GM18508 (cell line): ENCODE measurements around the gene VPS36.
"Not testable (repeated sequence)": the region's sequence is repeated elsewhere in the genome, so short reads cannot be mapped to it uniquely, and the experiment has no call there.

ENCODE experiments used
- ATAC-seq: cut with Tn5 transposase; IDR thresholded peaks from one replicate; pipeline ENCODE4 v1.9.1; 2021; ENCODE audit warnings: moderate number of reproducible peaks; ENCODE audit not compliant: insufficient read depth, unreplicated experiment

Gene VPS36, protein sequence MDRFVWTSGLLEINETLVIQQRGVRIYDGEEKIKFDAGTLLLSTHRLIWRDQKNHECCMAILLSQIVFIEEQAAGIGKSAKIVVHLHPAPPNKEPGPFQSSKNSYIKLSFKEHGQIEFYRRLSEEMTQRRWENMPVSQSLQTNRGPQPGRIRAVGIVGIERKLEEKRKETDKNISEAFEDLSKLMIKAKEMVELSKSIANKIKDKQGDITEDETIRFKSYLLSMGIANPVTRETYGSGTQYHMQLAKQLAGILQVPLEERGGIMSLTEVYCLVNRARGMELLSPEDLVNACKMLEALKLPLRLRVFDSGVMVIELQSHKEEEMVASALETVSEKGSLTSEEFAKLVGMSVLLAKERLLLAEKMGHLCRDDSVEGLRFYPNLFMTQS

DNA sequence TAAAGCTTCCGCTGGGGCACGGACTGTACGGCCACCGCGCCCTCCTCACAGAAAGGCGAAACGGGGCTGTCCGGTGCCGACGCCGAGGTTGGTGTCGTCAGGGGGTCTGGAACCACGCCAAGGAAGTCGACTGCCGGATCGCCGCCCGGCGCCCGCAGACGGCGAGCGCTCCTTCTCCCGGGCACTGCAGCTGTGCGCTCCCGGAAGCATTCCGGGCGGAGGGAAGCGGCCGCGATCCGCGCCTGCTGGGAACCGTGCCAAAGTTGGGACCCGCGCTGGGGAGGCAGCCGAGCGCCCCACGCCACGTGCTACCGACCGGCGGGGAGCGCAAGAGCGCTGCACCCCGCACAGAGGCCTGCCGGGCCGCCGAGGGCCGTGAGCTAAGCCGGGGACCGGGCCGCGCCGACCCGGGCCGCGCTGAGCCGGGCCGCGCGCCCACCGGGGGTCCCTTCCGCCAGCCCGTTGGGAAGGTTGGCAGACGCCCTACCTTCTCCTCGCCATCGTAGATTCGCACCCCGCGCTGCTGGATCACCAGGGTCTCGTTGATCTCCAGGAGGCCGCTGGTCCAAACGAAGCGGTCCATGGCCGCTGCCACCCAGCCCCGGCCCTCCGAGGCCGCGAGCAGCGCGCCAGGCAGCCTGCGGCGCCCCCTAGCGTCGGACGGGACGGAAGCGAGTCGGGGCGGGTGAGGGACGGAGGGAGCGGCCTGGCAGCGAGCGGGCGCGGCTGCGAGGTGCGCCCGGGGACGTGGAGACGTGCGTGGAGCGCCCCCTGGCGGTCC lies at the start of gene VPS36:
Gene VPS36, minus strand, starts transcription at position 623 of the 781 bp plus-strand sequence. Its CDS starts 40 bp downstream, at position 583.
- ATAC-seq, result peak; percentile 46

DNA sequence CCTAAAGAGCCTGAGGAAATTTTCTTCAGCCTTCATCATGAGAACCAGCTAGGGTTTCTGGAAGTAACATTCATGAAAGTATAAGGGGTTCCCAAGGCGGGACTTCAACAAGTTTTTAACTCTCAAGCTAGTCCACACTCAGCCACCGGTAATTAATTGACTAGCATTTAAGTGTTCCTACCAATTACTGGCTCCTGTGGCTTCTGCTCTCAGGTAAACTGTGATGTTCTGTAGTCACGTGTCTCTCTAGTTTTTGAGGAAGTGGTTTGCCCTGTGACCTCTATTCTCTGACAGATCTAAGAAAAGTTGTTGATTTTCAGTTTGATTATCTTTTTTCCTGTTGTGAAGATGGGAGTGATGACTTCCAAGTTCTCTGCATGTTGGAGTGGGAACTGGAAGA lies 47.5 kb upstream of the VPS36 start:
- peak; percentile 80 for ATAC-seq

GRCh38 chr13:52494241-52494640 lies 43.8 kb upstream of the VPS36 start:
- not testable (repeated sequence) for ATAC-seq

DNA sequence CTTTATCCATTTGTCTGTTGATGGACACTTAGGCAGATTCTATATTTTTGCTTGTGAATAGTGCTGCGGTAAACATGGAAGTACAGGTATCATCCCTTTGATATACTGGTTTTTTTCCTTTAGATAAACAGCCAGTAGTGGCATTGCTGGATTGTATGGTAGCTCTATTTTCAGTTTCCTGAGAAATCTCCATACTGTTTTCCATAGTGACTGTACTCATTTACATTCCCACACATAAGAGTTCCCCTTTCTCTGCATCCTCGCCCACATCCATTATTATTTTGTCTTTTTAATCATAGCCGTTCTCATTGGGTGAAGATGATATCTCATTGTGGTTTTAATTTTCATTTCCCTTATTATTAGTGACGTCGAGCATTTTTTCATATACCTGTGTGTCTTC lies 40.6 kb upstream of the VPS36 start:
- not testable (repeated sequence) for ATAC-seq

GRCh38 chr13:52488763-52489162 lies 38.3 kb upstream of the VPS36 start:
- ATAC-seq, result not testable (repeated sequence)

DNA sequence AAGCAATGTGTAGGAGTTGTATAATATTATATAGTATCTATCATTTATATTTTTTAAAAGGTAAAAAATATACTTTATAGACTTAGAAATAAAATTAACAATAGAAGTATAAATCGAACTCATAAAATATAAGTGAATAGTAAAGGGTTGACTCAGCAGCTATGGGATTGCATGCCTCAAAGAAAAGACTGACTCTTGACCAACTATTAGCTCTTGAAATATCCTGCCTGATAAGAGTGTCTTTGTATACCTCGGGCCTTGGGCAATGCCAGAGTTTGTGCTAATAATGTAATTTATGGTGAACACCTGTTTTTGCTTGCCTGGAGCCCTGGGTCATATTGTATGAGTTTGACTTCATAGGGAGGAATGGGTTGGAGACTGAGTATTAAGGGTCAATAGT lies 36.6 kb upstream of the VPS36 start:
- ATAC-seq, result not testable (repeated sequence)

DNA sequence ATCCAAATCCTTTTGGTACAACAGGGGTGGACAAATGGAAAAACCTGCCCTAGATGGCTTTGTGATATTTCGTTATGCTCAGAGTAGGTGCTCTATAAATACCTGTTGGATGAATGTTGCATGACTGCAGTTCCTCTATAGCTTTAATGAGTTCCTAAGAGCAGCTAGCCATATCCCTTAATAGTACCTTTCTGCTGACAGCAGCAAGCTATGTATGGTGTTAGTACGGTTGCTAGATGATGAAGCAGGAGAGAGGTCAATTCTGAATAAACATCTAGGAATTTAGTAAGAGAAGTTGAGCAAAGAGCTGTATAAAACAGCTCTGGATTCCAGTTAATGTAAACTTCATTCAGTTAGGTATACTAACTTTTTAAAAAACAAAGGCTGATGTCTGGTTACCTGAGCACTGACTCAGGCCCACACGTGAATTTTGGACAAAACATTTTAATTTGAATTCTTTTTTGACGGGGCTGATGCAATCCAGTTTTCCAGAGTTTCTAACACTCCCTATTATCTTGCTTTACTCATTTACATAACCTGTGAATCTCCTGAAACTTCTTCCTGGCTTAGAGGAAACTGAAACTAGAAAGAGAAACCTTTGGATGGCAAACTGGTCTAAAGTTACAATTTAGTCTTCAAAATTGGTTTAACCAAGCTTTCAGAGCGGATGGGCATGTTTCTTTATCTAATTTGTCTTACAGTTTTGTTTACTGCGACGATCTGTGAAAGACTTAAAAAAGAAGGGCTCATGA lies 30.4 kb upstream of the VPS36 start:
- ATAC-seq, result not testable (repeated sequence)

DNA sequence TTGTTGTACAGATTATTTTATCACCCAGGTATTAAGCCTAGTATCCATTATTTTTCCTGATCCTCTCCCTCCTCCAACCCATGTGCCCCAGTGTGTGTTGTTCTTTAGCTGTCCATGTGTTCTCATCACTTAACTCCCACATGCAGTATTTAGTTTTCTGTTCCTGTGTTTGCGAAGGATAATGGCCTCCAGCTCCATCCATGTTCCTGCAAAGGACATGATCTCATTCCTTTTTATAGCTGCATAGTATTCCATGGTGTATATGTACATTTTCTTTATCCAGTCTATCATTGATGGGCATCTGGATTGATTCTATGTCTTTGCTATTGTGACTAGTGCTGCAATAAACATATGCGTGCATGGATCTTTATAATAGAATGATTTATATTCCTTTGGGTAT lies 18.1 kb upstream of the VPS36 start:
- ATAC-seq, result not testable (repeated sequence)

DNA sequence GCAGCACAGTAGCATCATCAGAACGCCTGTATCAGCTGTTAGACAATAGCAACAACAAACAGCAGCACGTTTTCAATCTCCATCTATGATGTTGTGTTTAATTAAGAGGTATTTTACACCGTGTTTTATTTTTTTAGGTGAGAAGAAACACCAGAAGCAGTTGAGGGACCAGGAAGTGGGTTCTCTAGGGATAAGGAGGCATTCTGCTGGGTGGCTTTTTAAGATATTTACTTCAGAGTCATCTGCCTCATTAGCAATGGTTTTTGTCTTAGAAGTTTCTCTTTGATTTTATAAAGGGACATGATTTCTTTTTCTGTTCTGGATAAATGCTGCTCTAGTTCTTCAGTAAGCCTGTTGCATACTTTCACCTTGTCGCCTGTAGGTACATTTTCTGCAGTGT lies 13.1 kb upstream of the VPS36 start:
- ATAC-seq, result no peak

- ATAC-seq, result no peak
Observed at GRCh38 chr13:52461265-52461664, 10.8 kb upstream of the VPS36 start.

GRCh38 chr13:52459668-52460067 lies 9.2 kb upstream of the VPS36 start:
- ATAC-seq, result no peak

DNA sequence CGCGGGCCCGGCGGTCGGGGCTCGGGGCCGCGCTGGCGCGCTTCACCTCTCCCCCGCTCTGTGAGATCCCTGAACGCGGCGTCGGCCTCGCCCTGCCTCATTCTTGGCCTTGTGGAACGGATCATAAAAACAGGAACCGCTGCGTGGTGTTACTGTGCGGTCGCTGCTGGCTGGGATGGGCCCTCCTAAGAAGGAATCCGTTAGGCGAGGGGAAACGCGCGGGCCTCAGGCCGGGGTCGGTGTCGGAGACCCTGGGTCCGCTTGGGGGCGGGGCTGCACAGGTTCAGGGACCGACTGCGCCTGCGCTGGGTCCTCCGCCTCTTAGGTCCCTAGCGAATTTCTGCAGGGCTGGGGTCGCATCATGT lies 5.2 kb upstream of the VPS36 start:
- ATAC-seq, result no peak

DNA sequence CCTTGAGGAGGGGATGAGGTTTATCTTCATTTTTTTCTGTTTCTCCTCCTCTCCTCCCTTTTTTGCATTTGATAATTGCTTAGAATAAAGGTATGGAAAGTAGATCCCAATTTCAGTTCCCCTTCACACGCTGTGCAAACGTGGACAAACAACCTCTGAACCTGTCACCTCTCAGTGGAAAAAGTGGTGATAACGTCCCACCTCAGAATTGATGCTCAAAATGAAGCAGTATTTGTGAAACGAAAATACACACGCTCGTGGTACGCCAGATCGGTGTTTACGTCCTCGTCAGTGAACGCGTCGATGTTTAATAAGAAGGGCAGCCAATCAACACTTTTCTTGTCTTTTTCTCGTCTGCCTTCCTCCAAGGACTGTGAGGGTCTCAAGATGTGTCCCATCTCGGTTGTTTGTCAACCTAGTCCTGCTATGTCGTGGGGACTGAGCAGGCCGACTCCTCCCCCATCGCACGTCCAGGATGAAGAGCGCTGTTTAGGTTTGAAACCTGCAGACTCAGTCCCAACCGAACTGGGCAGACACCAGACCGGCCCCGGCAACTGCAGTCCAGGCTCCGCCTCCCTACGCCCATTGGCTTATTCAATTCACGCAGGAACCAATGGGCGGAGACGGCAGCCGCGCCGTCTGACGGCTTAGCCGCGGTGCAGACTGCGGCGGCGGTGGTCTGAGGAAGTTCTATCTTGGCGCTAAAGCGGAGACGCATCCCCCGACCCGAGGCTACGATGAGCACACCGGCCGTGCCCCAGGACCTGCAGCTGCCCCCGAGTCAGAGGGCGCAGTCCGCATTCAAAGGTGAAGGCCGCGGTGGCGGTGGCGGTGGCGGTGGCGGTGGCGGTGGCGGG lies 4.6 kb upstream of the VPS36 start, which contains the start of gene CKAP2:
Gene CKAP2, plus strand, starts transcription at position 659 of the 857 bp plus-strand sequence. Its CDS starts 79 bp downstream, at position 738.
- ATAC-seq, result peak; percentile 51

- peak; percentile 26 for ATAC-seq
Observed at GRCh38 chr13:52454459-52454819, 4.0 kb upstream of the VPS36 start.

- ATAC-seq, result no peak
Observed at GRCh38 chr13:52452470-52452869, 2.0 kb upstream of the VPS36 start.

GRCh38 chr13:52451135-52451804 lies 836 bp upstream of the VPS36 start:
- ATAC-seq, result no peak

DNA sequence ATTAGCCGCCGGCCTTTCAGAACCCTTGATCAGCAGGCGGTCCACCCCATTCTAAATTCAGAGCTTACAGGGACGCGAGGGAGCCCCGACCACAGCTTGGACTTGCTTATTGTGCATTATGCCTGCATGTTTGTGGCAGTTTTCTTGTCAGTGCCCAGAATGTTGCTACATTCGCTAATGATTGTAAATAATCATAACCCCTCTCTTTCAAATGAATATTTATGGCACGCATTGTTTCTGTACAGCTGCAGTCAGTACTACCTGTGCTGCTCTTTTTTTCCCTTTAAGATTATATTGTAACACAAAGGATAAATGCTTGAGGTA lies 321 bp upstream of the VPS36 start:
- ATAC-seq, result no peak

DNA sequence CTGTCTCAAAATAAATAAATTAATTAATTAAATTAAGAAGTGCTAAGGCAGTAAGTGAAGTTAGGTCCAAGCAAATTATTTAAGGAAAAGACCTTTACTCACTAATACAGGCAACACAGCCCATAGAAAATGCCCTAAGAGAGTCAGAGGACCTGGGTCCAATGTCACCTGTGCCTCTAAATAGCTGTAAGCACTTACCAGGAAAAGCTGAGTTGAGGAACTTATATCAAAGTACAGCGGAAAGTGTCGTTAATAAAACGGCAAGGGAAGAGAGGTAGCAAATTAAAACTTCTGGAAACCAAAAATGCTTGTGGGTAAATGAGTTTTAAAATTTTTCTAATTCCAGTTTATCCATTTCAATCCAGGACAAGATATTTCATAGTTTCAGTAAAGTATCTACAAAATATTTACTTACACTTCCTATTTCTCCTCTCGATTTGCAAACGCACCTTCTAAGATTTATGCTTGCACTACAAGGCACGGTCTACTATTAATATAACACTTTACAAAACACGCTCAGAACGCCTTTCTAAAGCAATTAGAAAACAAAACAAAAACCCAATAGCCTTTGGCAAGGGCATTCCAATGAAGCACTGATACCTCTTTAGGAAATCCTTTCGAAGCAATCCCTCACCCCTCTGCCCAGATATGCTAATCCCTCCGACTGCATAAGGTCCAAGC lies 963 bp downstream of the VPS36 start:
- ATAC-seq, result no peak
